CD8-positive, alpha-beta memory T cell (primary cell): ENCODE measurements around the gene TMOD2. TPM values are rescaled to one million over a fixed set of nuclear protein-coding genes. Genes with fewer than 3 reads are reported as not detected.

ENCODE experiments used
- CTCF ChIA-PET: fragments of 350-600 bp; sonication (Branson Sonifier 250); formaldehyde crosslinking; loops from one replicate; lab custom pipeline; 2021; ENCODE audit warnings: antibody characterized with exemption; lab: Charles Lee
- POLR2A ChIA-PET: fragments of 350-600 bp; sonication (Branson Sonifier 250); formaldehyde crosslinking; loops from one replicate; lab custom pipeline; 2021; ENCODE audit warnings: antibody characterized with exemption; lab: Charles Lee
- DNase-seq, 5 donors: peaks; one replicate each; pipeline versions ENCODE4 v3.0.0 to v3.0.0-alpha.2; 2020 to 2022; ENCODE audit warnings: mixed read lengths in 1 of 5
- H3K27ac ChIP-seq: one replicate; pipeline ENCODE4 v1.7.0; 2013; ENCODE audit warnings: low read depth, mild to moderate bottlenecking, low read length, moderate library complexity
- H3K27me3 ChIP-seq: 2 replicates; pipeline ENCODE4 v1.7.0; 2013; ENCODE audit warnings: low read length, mild to moderate bottlenecking; ENCODE audit not compliant: insufficient read depth, poor library complexity, severe bottlenecking
- H3K36me3 ChIP-seq: 2 replicates; pipeline ENCODE4 v1.7.0; 2013; ENCODE audit warnings: mild to moderate bottlenecking, low read length, moderate library complexity; ENCODE audit not compliant: insufficient read depth
- H3K4me1 ChIP-seq: 2 replicates; pipeline ENCODE4 v1.7.0; 2013; ENCODE audit warnings: mild to moderate bottlenecking, low read length, moderate library complexity; ENCODE audit not compliant: insufficient read depth
- H3K4me3 ChIP-seq: 2 replicates; pipeline ENCODE4 v1.7.0; 2013; ENCODE audit warnings: mild to moderate bottlenecking, low read length
- H3K9me3 ChIP-seq: 2 replicates; pipeline ENCODE4 v1.7.0; 2013; ENCODE audit warnings: mild to moderate bottlenecking, low read length
- H3K27ac Mint-ChIP-seq, 8 donors: one replicate each; pipeline ENCODE4 v1.8.0; 2020 to 2021; ENCODE audit warnings: mixed read lengths in 8 of 8, mild to moderate bottlenecking in 6 of 8, inconsistent platforms in 3 of 8, moderate library complexity in 3 of 8
- H3K27me3 Mint-ChIP-seq, 2 donors: one replicate each; pipeline ENCODE4 v1.8.0; 2020 to 2021; ENCODE audit warnings: mixed read lengths in 2 of 2, mild to moderate bottlenecking in 1 of 2, moderate library complexity in 1 of 2
- H3K36me3 Mint-ChIP-seq, 3 donors: one replicate each; pipeline ENCODE4 v1.8.0; 2020 to 2021; ENCODE audit warnings: mixed read lengths in 3 of 3, inconsistent platforms in 1 of 3, mild to moderate bottlenecking in 1 of 3
- H3K4me1 Mint-ChIP-seq, 3 donors: one replicate each; pipeline ENCODE4 v1.8.0; 2020 to 2021; ENCODE audit warnings: mixed read lengths in 3 of 3, inconsistent platforms in 1 of 3, mild to moderate bottlenecking in 1 of 3
- H3K4me3 Mint-ChIP-seq, 7 donors: one replicate each; pipeline ENCODE4 v1.8.0; 2020 to 2021; ENCODE audit warnings: mixed read lengths in 7 of 7, mild to moderate bottlenecking in 6 of 7, moderate library complexity in 4 of 7, inconsistent platforms in 2 of 7
- H3K9me3 Mint-ChIP-seq, 5 donors: one replicate each; pipeline ENCODE4 v1.8.0; 2020 to 2022; ENCODE audit warnings: mixed read lengths in 5 of 5, mild to moderate bottlenecking in 3 of 5, moderate library complexity in 2 of 5, inconsistent platforms in 1 of 5
- polyA plus RNA-seq: library from polyadenylated mRNA; unstranded; fragments of 300-500 nt; fragmentation: Illumina TruSeq; gene quantifications from one replicate; pipeline ENCODE4 v1.2.3, GENCODE V29; 2021
- total RNA-seq, 2 experiments: library from RNA; stranded (reverse); gene quantifications; one replicate each; pipeline ENCODE4 v1.2.3, GENCODE V29; 2021

Gene TMOD2
- 10 to 100 TPM in 1 of 2 experiments, 1 to 10 TPM in 1; 8.6 to 10.0 TPM for total RNA-seq
- 3.1 TPM for polyA plus RNA-seq

- Mint-ChIP-seq H3K27ac (peak within 1 kb of the TSS in 7 of 8 donors; percentile 55 to 93 (median 67)), H3K4me1 (peaks cover 40 to 49% (median 47%) of the 10 kb centered on the region in 3 donors), H3K9me3 (no peaks in the 10 kb centered on the region), H3K27me3 (peaks cover 2 to 3% of the 10 kb centered on the region in 2 donors), H3K36me3 (peaks cover 0 to 3% (median 2%) of the 10 kb centered on the region in 3 donors), H3K4me3 (peak within 1 kb of the TSS; percentile 87 to 93 (median 88))
- ChIA-PET CTCF (interaction anchor here (1.3 to 2.7 kb wide), 2 partner anchors 14 to 101 kb away, joined by 4 to 13 read pairs; partner anchors contain the start of gene LYSMD2), POLR2A (interaction anchor here (2.9 kb wide), 1 partner anchor 14 kb away, joined by 21 read pairs; the partner anchor contains the start of gene LYSMD2)
- H3K4me1 ChIP-seq, result peaks cover 11% of the 10 kb centered on the region
- peak within 1 kb of the TSS; percentile 53 for H3K4me3 ChIP-seq
- H3K36me3 ChIP-seq, result no peaks in the 10 kb centered on the region
- H3K27ac ChIP-seq, result no peak within 1 kb of the TSS
- H3K27me3 ChIP-seq, result no peaks in the 10 kb centered on the region
- peak; percentile 23 to 63 (median 48) for DNase-seq
- no peaks in the 10 kb centered on the region for H3K9me3 ChIP-seq
Measured at GRCh38 chr15:51750792-51751696, at the start of gene TMOD2. TMOD2 (plus strand) TSS chr15:51751597; CDS start chr15:51766442, 14,845 bp downstream.

DNA sequence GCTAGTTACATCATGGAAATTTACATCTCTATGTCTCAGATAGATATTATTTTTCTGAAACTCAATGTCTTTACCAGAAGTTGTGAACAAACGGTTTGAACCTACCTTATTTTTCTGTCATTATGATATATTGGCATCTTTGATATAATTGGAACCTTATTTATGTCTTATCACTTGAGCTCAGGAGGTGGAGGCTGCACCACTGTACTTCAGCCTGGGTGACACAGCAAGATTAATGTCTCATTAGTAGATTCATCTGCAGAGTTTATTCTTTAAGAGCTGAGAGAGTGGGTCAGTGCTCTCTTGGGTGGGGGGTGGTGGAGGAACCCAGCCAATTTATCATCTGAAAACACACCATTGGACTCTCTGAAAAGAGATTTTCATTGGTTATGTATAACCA, 48.7 kb upstream of the TMOD2 start:
- peaks cover 11 to 33% of the 10 kb centered on the region in 2 donors for H3K27me3 Mint-ChIP-seq
- Histone ChIP-seq H3K36me3 (no peaks in the 10 kb centered on the region), H3K4me1 (no peaks in the 10 kb centered on the region), H3K27ac (no peak overlapping the region), H3K4me3 (no peak overlapping the region), H3K27me3 (peaks cover 10% of the 10 kb centered on the region), H3K9me3 (no peaks in the 10 kb centered on the region)
- ChIA-PET POLR2A (no interaction called here), CTCF (interaction anchor here (3.0 kb wide), 1 partner anchor 73 kb away, joined by 11 read pairs; no protein-coding TSS in a partner anchor)
- H3K4me3 Mint-ChIP-seq, result no peak overlapping the region
- no peaks in the 10 kb centered on the region for H3K9me3 Mint-ChIP-seq
- DNase-seq, result no peak
- H3K27ac Mint-ChIP-seq, result no peak overlapping the region
- H3K4me1 Mint-ChIP-seq, result no peaks in the 10 kb centered on the region
- no peaks in the 10 kb centered on the region for H3K36me3 Mint-ChIP-seq

DNA sequence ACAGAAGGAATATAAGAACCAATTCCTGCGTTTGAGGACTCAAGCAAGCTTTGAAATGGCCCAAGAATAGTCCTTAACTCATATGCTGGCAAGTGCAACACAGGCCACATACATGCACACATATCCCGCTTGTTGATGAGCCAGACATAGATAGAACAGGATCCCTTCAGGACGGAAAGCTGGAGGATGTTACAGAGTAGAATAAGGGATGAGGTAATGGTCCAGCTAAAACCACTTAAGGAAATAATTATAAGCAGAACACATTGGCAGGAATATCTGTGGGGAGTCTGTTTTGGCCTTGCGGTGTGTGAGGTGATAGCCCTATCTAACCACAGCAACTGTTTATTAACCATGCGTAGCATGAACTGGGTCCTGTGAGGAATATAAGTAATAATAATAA, 45.1 kb upstream of the TMOD2 start:
- Histone ChIP-seq H3K9me3 (no peaks in the 10 kb centered on the region), H3K36me3 (no peaks in the 10 kb centered on the region), H3K4me1 (no peaks in the 10 kb centered on the region), H3K4me3 (no peak overlapping the region), H3K27ac (no peak overlapping the region), H3K27me3 (peaks cover 6% of the 10 kb centered on the region)
- POLR2A ChIA-PET, result no interaction called here
- peaks cover 2 to 12% of the 10 kb centered on the region in 2 donors for H3K27me3 Mint-ChIP-seq
- H3K4me3 Mint-ChIP-seq, result no peak overlapping the region
- H3K9me3 Mint-ChIP-seq, result no peaks in the 10 kb centered on the region
- DNase-seq, result no peak
- no peaks in the 10 kb centered on the region for H3K36me3 Mint-ChIP-seq
- CTCF ChIA-PET, result no interaction called here
- no peaks in the 10 kb centered on the region for H3K4me1 Mint-ChIP-seq
- no peak overlapping the region for H3K27ac Mint-ChIP-seq

- Mint-ChIP-seq H3K27me3 (peaks cover 2 to 12% of the 10 kb centered on the region in 2 donors), H3K36me3 (peaks cover 0 to 2% (median 0%) of the 10 kb centered on the region in 3 donors), H3K4me1 (no peaks in the 10 kb centered on the region), H3K9me3 (no peaks in the 10 kb centered on the region), H3K4me3 (no peak overlapping the region), H3K27ac (no peak overlapping the region)
- CTCF ChIA-PET, result no interaction called here
- POLR2A ChIA-PET, result no interaction called here
- no peaks in the 10 kb centered on the region for H3K36me3 ChIP-seq
- no peaks in the 10 kb centered on the region for H3K4me1 ChIP-seq
- H3K9me3 ChIP-seq, result no peaks in the 10 kb centered on the region
- H3K27ac ChIP-seq, result no peak overlapping the region
- DNase-seq, result no peak
- H3K27me3 ChIP-seq, result peaks cover 6% of the 10 kb centered on the region
- H3K4me3 ChIP-seq, result no peak overlapping the region
Measured at GRCh38 chr15:51706926-51707608, 44.3 kb upstream of the TMOD2 start.

GRCh38 chr15:51708013-51708412, 43.4 kb upstream of the TMOD2 start:
- ChIA-PET CTCF (interaction anchor here (1.0 kb wide), 1 partner anchor 58 kb away, joined by 3 read pairs; no protein-coding TSS in a partner anchor), POLR2A (interaction anchor here (0.6 kb wide), 1 partner anchor 22 kb away, joined by 3 read pairs; no protein-coding TSS in a partner anchor)
- H3K9me3 Mint-ChIP-seq, result no peaks in the 10 kb centered on the region
- no peaks in the 10 kb centered on the region for H3K36me3 ChIP-seq
- H3K27me3 Mint-ChIP-seq, result peaks cover 0 to 12% of the 10 kb centered on the region in 2 donors
- no peak overlapping the region for H3K27ac Mint-ChIP-seq
- H3K4me3 Mint-ChIP-seq, result no peak overlapping the region
- H3K27ac ChIP-seq, result no peak overlapping the region
- no peaks in the 10 kb centered on the region for H3K4me1 ChIP-seq
- H3K9me3 ChIP-seq, result no peaks in the 10 kb centered on the region
- no peak overlapping the region for H3K4me3 ChIP-seq
- no peaks in the 10 kb centered on the region for H3K4me1 Mint-ChIP-seq
- peaks cover 0 to 2% (median 0%) of the 10 kb centered on the region in 3 donors for H3K36me3 Mint-ChIP-seq
- no peak for DNase-seq
- H3K27me3 ChIP-seq, result peaks cover 6% of the 10 kb centered on the region

GRCh38 chr15:51709031-51709430, 42.4 kb upstream of the TMOD2 start:
- no peaks in the 10 kb centered on the region for H3K27me3 ChIP-seq
- no peaks in the 10 kb centered on the region for H3K4me1 ChIP-seq
- Mint-ChIP-seq H3K4me1 (no peaks in the 10 kb centered on the region), H3K36me3 (peaks cover 0 to 5% (median 0%) of the 10 kb centered on the region in 3 donors), H3K27me3 (peaks cover 0 to 8% of the 10 kb centered on the region in 2 donors), H3K27ac (no peak overlapping the region), H3K4me3 (no peak overlapping the region), H3K9me3 (no peaks in the 10 kb centered on the region)
- H3K36me3 ChIP-seq, result no peaks in the 10 kb centered on the region
- DNase-seq, result no peak
- H3K9me3 ChIP-seq, result no peaks in the 10 kb centered on the region
- ChIA-PET CTCF (no interaction called here), POLR2A (no interaction called here)
- H3K4me3 ChIP-seq, result no peak overlapping the region
- H3K27ac ChIP-seq, result no peak overlapping the region

DNA sequence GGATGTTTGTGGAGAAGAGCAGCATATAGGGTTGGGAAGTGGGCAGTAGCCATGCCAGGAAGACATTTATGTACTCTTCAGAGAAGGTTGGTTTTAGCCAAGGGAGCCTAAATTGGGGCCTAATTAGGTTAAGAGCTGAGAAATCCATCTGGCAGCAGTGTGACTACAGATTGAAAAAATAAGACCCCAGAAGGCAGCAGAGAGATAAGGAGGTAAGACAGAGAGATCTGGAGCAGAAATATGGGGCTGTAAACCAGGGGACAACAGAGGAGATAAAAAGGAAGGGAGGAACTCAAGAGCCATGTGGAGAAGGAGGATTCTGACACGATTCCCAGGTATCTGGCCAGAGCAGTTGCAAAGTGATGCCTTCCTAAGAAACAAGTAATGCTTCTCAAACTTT, 37.2 kb upstream of the TMOD2 start:
- H3K9me3 ChIP-seq, result no peaks in the 10 kb centered on the region
- ChIA-PET POLR2A (no interaction called here), CTCF (no interaction called here)
- DNase-seq, result no peak
- no peaks in the 10 kb centered on the region for H3K27me3 ChIP-seq
- H3K4me3 ChIP-seq, result no peak overlapping the region
- H3K4me1 ChIP-seq, result no peaks in the 10 kb centered on the region
- H3K36me3 ChIP-seq, result no peaks in the 10 kb centered on the region
- peaks cover 0 to 5% (median 0%) of the 10 kb centered on the region in 3 donors for H3K36me3 Mint-ChIP-seq
- H3K9me3 Mint-ChIP-seq, result no peaks in the 10 kb centered on the region
- H3K27me3 Mint-ChIP-seq, result no peaks in the 10 kb centered on the region
- peaks cover 0 to 6% (median 3%) of the 10 kb centered on the region in 3 donors for H3K4me1 Mint-ChIP-seq
- H3K4me3 Mint-ChIP-seq, result no peak overlapping the region
- peak overlapping the region in 1 of 8 donors; percentile 7 for H3K27ac Mint-ChIP-seq
- no peak overlapping the region for H3K27ac ChIP-seq
